GM12878 (cell line): Measurements from ENCODE around the gene TRHDE. TPM values are rescaled to one million over a fixed set of nuclear protein-coding genes. Genes with fewer than 3 reads are reported as not detected.
A peak's percentile ranks its signal among the peaks of the same experiment; 100 is the strongest.

Experiments
- ATAC-seq: fragments of 200-7000 bp; cut with Tn5 transposase; 3 replicates; pipeline ENCODE4 v1.9.1; 2020; ENCODE audit warnings: mild to moderate bottlenecking, moderate library complexity
- BruUV-seq: library from RNA; stranded (reverse); fragments of 400-500 nt; replicated peaks from 2 replicates; lab custom pipeline; 2021; lab: Mats Ljungman, UMichigan
- CTCF ChIA-PET: fragments of 300-600 bp; sonication (Branson Sonifier 250); formaldehyde crosslinking; extraction: SDS; loops from one replicate; lab custom pipeline; 2021; ENCODE audit warnings: inconsistent platforms; lab: Yijun Ruan, JAX
- POLR2A ChIA-PET: fragments of 350-600 bp; formaldehyde crosslinking; extraction: SDS; loops from one replicate; lab custom pipeline; 2021; ENCODE audit warnings: inconsistent platforms; lab: Charles Lee
- RAD21 ChIA-PET: fragments of 300-600 bp; sonication (Branson Sonifier 250); formaldehyde crosslinking; loops from one replicate; lab custom pipeline; 2023; ENCODE audit warnings: antibody characterized with exemption; ENCODE audit not compliant: unreplicated experiment; lab: Charles Lee
- SMC1A ChIA-PET: fragments of 300-600 bp; sonication (Branson Sonifier 250); formaldehyde crosslinking; loops from one replicate; lab custom pipeline; 2023; ENCODE audit not compliant: unreplicated experiment, uncharacterized antibody; lab: Charles Lee
- DNase-seq: peaks from one replicate; pipeline ENCODE4 v3.0.0-alpha.2; 2011; ENCODE audit warnings: low read depth, low spot score
- FAIRE-seq: peaks from 3 replicates; lab custom pipeline; 2011; peaks lifted over from hg19 to GRCh38; lab: Jason Lieb, UNC
- H2AFZ ChIP-seq: 2 replicates; pipeline ENCODE4 v1.6.0; 2011; ENCODE audit warnings: low read depth, low read length, control low read depth; ENCODE audit not compliant: control insufficient read depth
- H3K27ac ChIP-seq: 2 replicates; pipeline ENCODE4 v1.5.1; 2011; ENCODE audit warnings: control low read depth; ENCODE audit not compliant: control insufficient read depth, insufficient read depth
- H3K27me3 ChIP-seq, 2 experiments: replicated peaks in 1 of 2; 2 replicates each; pipeline versions ENCODE4 v1.6.0 to v1.6.1; 2011; ENCODE audit warnings: low read length in 1 of 2; ENCODE audit not compliant: control insufficient read depth in 2 of 2, insufficient read depth in 2 of 2
- H3K36me3 ChIP-seq, 2 experiments: 2 replicates each; pipeline ENCODE4 v1.5.1; 2011; ENCODE audit warnings: low read length in 1 of 2; ENCODE audit not compliant: control insufficient read depth in 2 of 2, insufficient read depth in 2 of 2
- H3K4me1 ChIP-seq: 2 replicates; pipeline ENCODE4 v1.6.1; 2011; ENCODE audit warnings: mild to moderate bottlenecking, low read length, moderate library complexity, mixed read lengths; ENCODE audit not compliant: control insufficient read depth, insufficient read depth
- H3K4me2 ChIP-seq: 2 replicates; pipeline ENCODE4 v1.6.0; 2011; ENCODE audit warnings: control low read depth; ENCODE audit not compliant: control insufficient read depth, insufficient read depth
- H3K4me3 ChIP-seq: fragments of 200-600 bp; sonication (generic); 2 replicates; pipeline ENCODE4 v1.5.1; 2016
- H3K79me2 ChIP-seq: 2 replicates; pipeline ENCODE4 v1.6.0; 2011; ENCODE audit warnings: low read length; ENCODE audit not compliant: control insufficient read depth, insufficient read depth
- H3K9ac ChIP-seq: 2 replicates; pipeline ENCODE4 v1.8.0; 2011; ENCODE audit warnings: low read length, control low read depth, mixed read lengths; ENCODE audit not compliant: control insufficient read depth, insufficient read depth
- H3K9me3 ChIP-seq: replicated peaks from 3 replicates; pipeline ENCODE4 v1.5.1; 2011; ENCODE audit warnings: mild to moderate bottlenecking, low read length; ENCODE audit not compliant: control insufficient read depth, insufficient read depth
- H4K20me1 ChIP-seq: 2 replicates; pipeline ENCODE4 v1.6.0; 2011; ENCODE audit not compliant: control insufficient read depth, insufficient read depth
- CBFB ChIP-seq: IDR thresholded peaks from 2 replicates; pipeline ENCODE4 v1.6.1; 2016; ENCODE audit warnings: antibody characterized with exemption, low read depth
- CTCF ChIP-seq, 3 experiments: IDR thresholded peaks in 2 of 3; conservative IDR thresholded peaks in 1 of 3; 2 replicates each; pipeline ENCODE4 v1.5.1; 2011; ENCODE audit warnings: low read depth in 3 of 3, low read length in 3 of 3, mild to moderate bottlenecking in 3 of 3, control low read depth in 2 of 3, moderate library complexity in 2 of 3, inconsistent platforms in 1 of 3, mixed read lengths in 1 of 3; ENCODE audit not compliant: control insufficient read depth in 2 of 3, insufficient read depth in 1 of 3; ENCODE audit errors: extremely low read depth in 1 of 3
- WGBS: methylation state at CpG from one replicate; pipeline ENCODE4 v1.1.6; 2016; ENCODE audit warnings: low lambda C conversion rate; ENCODE audit not compliant: insufficient replicate concordance, insufficient coverage; ENCODE audit errors: missing lambda C conversion rate; 5-methylcytosine and 5-hydroxymethylcytosine counted together
- in situ Hi-C: fragments of 300-500 bp; cut with MboI; formaldehyde crosslinking; loops from 9 replicates; pipeline ENCODE4 v1.14.3; 2018; ENCODE audit warnings: mixed read lengths
- intact Hi-C: fragments of 100-400 bp; cut with micrococcal nuclease; formaldehyde crosslinking; loops from one replicate; pipeline ENCODE4 v1.14.2; 2022; ENCODE audit not compliant: unreplicated experiment
- polyA plus RNA-seq, 11 experiments: library from polyadenylated mRNA; depleted of rRNA in 4 of 11; unstranded in 6 of 11; stranded (reverse) in 5 of 11; fragments of >200 nt; fragmentation: Nextera tagmentation in 4 of 11; fragmentation: Illumina TruSeq in 1 of 11; extraction: Ambion mirVana in 4 of 11; extraction: Trizol in 1 of 11; gene quantifications; 1 replicate in 1 of 11; 2 replicates in 10 of 11; pipeline versions ENCODE4 v1.2.1 to v1.2.3, GENCODE V29; 2011 to 2016; ENCODE audit warnings: inconsistent platforms in 2 of 11, missing spikeins in 2 of 11, low read depth in 1 of 11
- total RNA-seq, 4 experiments: library from RNA; depleted of rRNA in 3 of 4; stranded (reverse); fragments of >200 nt in 3 of 4; fragmentation: Illumina TruSeq in 1 of 4; extraction: Trizol in 1 of 4; gene quantifications; 2 replicates each; pipeline versions ENCODE4 v1.2.1 to v1.2.3, GENCODE V29; 2013 to 2021

The TRHDE gene
- total and polyA plus RNA-seq, 10 of the 15 experiments (the other 5 are each of a cell fraction or from before 2014, with no cell fraction given) = not detected

- whole genome bisulfite sequencing = 43% methylated on average over 2 of the region's 2 CpGs
- FAIRE-seq = no peak
These were observed 4.2 kb upstream of the TRHDE start for GRCh38 chr12:72267974-72268373.

More at GRCh38 chr12:72267974-72268373, 4.2 kb upstream of the TRHDE start:
- intact Hi-C loops (no loop called here), in situ Hi-C loops (no loop called here)
- ChIA-PET POLR2A (no interaction called here), SMC1A (interaction anchor here (1.1 kb wide), 1 partner anchor 16 kb away, joined by 3 read pairs; no protein-coding TSS in a partner anchor), CTCF (interaction anchor here (2.3 kb wide), 1 partner anchor 250 kb away, joined by 9 read pairs; no protein-coding TSS in a partner anchor), RAD21 (no interaction called here)
- no peak overlapping the region for H3K27ac ChIP-seq
- ATAC-seq (no peak), DNase-seq (no peak)
- no peak overlapping the region for H3K9ac ChIP-seq
- H4K20me1 ChIP-seq = no peaks in the 10 kb centered on the region
- H3K4me2 ChIP-seq = no peak overlapping the region
- no TSS peak for BruUV-seq
- H3K9me3 ChIP-seq = no peaks in the 10 kb centered on the region
- no peak overlapping the region for H2AFZ ChIP-seq
- no peaks in the 10 kb centered on the region for H3K4me1 ChIP-seq
- no peaks in the 10 kb centered on the region for H3K79me2 ChIP-seq
- TF ChIP-seq CBFB = no peak
- TF ChIP-seq CTCF (IDR thresholded peaks at IDR 0.05 in 2 of 3, conservative IDR thresholded peaks at IDR 0.05 in 1 of 3; ENCODE audit: control insufficient read depth in 2 of 3, extremely low read depth in 1 of 3, insufficient read depth in 1 of 3, low read depth in 3 of 3, low read length in 3 of 3) = 0 out of 6 replicates have a peak, but pooled peaks of 1 of the 3 experiments have one; percentile 4
- peaks cover 6 to 7% of the 10 kb centered on the region in 2 experiments for H3K27me3 ChIP-seq
- H3K4me3 ChIP-seq = no peak overlapping the region
- no peaks in the 10 kb centered on the region for H3K36me3 ChIP-seq
